NCI-H82 treated with DMSO at 0.1 percent for 48 hours (cell line): Measurements from ENCODE around the gene PAPPA2.
A peak's percentile ranks its signal among the peaks of the same experiment; 100 is the strongest.

Experiments used
- DNase-seq: peaks from one replicate; lab custom pipeline; 2025; ENCODE audit not compliant: unreplicated experiment; lab: John Stamatoyannopoulos, UW

Gene PAPPA2

DNA sequence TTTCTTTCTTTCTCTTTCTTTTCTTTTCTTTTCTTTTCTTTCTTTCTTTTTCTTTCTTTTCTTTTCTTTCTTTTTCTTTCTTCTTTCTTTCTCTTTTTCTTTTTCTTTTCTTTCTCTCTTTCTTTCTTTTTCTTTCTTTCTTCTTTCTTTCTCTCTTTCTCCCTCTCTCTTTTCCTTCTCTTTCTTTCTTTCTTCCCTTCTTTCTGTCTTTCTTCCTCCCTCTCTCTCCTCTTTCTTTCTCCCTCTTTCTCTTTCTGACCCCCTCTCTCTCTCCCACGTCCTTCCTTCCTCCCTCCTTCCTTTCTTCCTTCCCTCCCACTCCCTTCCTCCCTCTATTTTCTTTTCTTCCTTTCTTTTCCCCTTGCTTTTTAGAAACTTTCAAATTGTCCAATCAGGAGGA, 333.6 kb downstream of the PAPPA2 start:
- DNase-seq, result no peak

- no peak for DNase-seq
Observed at GRCh38 chr1:176799327-176799726, 336.4 kb downstream of the PAPPA2 start.

- peak; percentile 60 for DNase-seq
Observed at GRCh38 chr1:176800978-176801513, 338.1 kb downstream of the PAPPA2 start.

DNA sequence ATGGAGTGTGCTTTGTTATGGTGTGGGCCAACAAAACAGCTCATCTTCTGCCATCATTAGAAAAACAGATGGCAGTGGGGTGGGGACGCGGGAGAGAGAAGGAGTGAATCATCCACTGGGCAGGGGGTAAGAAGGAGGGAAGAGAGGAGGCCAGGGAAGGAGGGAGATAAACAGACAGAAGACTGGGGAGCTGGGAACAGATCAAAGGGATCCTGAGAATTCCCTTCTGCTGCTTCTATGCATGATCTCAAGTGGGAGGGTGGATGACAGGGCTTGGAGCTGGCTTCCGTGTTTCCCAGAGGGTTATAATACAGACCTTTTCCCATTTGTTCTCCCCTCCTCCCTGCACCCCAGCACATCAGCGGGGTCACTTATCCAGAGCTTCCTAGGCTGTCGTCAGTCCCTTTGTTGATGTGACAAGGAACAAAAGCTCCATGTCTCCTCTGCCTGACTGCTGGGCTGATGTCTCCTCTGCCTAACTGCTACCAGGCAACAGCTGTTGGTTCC, 338.6 kb downstream of the PAPPA2 start:
- DNase-seq, result peak; percentile 52

GRCh38 chr1:176802316-176802715, 339.3 kb downstream of the PAPPA2 start:
- no peak for DNase-seq

GRCh38 chr1:176803042-176803441, 340.1 kb downstream of the PAPPA2 start:
- DNase-seq, result no peak

GRCh38 chr1:176803596-176803995, 340.6 kb downstream of the PAPPA2 start:
- no peak for DNase-seq

DNA sequence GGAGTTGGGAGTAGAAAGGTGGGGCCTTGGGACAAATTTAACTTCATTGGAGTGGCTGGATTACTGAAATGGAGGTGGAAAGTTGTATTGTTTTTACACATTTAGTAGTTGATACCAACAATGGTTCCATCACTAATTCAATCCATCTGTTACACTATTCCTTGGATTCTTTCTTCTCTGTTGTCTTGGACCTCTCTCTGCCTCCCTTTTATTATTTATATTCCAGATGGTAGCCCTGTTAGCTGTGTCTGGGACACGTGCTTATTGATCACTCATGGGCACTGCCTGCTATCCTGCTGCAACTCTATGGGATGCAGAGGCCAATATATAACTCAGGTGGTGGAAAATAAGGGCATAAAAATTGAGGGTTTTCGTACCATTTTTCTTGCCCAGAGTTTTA, 346.3 kb downstream of the PAPPA2 start:
- no peak for DNase-seq

DNA sequence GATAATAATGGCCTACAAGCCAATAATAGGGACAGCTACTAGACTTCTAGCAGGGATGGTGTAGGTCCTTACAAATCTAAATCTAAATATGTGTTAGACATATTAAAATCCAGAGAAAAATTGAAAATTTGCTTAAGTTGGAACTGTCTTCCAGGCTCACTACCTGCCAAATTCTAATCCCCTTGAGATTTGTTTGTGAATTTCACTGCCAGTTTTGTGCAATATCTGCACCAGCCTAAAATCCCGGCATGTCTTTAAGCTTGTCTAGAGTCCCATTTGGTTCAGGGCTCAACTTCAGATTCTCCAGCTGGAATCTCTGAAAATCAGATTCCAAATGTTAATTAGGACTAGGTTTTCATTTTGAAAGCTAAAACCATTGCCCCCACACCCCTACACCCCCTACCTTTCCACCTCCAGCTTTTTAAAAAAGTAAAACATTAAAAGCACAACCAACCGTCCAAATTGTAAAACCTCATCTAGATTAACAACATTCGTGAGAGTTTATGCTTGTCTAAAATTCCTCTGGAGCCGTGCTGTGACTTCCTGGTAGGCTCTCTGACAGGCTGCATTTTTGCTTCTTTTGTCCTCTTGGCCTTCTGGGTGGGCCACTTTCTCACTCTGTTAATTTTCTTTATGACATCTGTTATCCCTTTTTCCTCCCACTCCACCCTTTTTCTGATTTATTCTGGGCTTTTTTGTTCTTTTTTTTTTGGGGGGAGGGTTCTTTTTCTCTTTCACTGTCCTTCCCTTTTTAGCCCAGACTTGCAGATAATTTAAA, 348.7 kb downstream of the PAPPA2 start:
- no peak for DNase-seq

- no peak for DNase-seq
Observed at GRCh38 chr1:176815621-176816020, 352.6 kb downstream of the PAPPA2 start.

- DNase-seq, result no peak
Observed at GRCh38 chr1:176816232-176816631, 353.3 kb downstream of the PAPPA2 start.

GRCh38 chr1:176820391-176821031, 357.5 kb downstream of the PAPPA2 start:
- no peak for DNase-seq

DNA sequence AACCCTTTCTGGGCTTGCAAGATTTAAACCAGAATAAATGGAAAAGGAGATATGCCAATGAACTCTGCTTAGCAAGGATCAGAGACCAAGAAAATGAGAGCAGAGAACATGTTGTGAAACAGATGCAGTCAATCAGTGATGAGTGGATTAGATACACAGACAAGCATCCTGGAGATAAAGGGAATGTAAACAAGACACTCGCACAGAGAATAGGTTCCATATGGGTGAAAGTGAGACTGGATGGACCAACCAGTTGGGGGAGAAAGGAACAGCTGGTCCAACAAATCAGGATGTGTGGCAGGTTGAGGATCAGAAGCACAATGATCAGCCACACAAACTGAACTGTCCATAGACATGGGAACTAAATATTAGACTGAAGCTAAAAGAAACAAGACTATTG, 363.3 kb downstream of the PAPPA2 start:
- peak; percentile 96 for DNase-seq

GRCh38 chr1:176829261-176829660, 366.3 kb downstream of the PAPPA2 start:
- DNase-seq, result no peak

DNA sequence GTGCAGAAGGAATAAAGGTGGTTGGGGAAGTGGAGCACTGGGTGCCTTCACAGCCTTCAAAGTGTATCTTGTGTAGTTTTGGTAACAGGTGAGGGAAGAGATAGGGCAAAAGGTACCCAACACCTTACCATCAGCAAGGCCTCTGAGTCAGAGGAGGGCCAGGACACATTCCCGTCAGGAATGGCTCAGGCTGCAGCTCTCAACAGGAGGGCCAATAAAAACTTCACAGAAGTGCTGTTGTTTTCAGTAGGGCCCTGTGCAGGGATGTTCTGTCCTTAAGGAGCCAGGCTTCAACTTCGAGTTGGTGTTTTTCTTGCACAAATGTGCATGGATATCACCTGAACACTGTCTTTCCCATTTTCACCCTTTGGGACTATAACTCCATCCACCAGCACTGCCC, 368.2 kb downstream of the PAPPA2 start:
- no peak for DNase-seq

DNA sequence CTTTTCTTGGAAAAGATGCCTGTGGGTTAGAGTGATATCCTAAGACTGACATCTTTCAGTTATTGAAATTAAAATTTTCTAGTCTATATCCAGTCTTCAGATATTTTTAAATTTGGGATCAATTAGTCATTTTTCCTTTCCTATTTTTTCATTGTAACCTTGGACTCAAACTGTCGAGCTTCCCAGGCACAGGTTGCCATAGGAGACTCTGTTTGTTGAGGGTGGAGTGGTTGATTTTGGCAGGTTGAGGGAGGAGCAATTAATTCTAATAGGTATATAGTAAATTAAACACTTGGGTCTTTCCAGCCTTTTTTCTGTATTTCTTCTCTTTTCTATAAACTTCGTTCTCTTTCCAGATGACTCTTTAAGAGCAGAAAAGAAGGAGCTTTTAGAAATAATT, 374.7 kb downstream of the PAPPA2 start:
- DNase-seq, result no peak

DNA sequence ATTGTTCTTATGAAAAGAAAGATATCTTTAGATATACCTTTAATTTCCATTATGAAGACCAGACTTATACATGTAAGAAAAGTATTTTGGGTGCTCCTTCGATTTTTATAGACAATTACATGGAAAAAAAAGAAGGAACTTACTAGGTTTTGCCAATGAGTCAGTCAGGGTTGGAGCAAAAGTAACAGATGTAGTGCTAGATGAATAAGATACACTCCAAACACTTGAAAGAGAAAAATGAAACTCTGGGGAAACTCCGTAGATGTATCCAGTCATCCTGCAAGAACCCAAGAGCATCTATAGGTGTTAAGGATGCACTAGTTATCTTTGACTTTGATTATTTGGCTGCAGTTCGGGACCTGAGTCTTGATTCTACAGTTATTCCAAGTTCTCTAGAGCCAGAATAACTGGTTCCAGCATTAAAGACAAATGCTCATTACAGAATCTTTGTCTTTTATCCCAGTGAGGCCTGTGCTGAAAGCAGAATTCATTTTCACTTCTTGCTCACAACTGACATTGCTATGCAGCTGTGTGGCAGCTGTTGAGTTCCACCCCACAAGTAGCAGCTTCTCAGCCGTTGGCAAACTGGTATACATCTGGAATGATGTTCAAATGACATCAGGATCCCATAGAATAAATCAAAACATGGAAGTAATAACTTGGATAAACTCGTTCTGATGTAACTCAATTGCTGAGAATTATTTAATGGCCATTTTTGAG, 375.5 kb downstream of the PAPPA2 start:
- no peak for DNase-seq

- DNase-seq, result no peak
Observed at GRCh38 chr1:176839216-176839615, 376.2 kb downstream of the PAPPA2 start.

- no peak for DNase-seq
Observed at GRCh38 chr1:176841238-176841637, 378.3 kb downstream of the PAPPA2 start.

DNA sequence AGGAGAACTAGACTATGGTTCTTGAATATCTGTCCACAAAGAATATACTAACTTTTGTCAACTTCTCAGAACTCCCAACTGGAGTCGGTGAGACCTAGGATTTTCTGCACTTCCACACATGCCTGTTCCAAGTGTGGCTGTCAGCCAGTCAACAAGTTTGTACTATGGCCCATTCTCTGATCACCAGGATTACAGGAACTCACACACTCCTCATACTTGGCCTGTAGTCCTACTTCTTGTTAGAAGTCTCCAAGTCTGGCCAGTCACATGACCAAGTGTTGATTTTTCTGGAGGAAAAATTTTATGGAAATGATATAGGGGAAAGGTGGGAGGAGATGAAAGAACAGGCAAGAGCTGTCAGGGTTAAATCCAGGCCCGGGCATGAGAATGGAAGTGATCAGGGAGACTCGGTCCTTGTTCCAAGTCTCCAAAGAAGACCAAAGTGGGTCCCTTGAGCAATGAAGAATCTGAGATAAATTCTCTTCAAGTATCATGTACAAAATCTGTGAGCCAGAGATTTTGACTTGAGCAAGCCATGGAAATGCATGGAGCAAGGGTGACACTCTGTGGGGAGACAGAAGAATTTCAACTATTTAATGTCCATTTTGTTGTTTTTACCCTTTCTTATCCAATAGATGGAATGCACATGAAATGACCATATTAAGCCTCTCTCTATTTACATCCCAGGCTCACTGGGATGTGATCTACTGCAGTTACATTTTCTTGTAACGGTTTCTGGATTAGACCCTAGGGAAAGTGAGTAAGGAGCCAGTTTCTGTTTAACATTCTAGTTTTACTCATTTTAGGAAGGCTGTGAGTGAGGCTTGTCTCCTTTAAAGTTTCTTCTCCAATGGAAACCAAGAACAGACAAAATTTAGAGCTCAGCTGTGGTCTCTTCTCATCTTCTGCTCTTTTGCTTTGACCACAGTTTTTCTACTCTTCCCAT, 380.6 kb downstream of the PAPPA2 start:
- DNase-seq, result peak; percentile 60
